ENCODE results near the gene IQGAP2. TPM values are rescaled to one million over a fixed set of nuclear protein-coding genes. Genes with fewer than 3 reads are reported as not detected.
A peak's percentile ranks its signal among the peaks of the same experiment; 100 is the strongest.

IQGAP2 gene
- total RNA-seq, 6 experiments from 2014 or later: 96.4 to 152 (median 123) TPM

DNA sequence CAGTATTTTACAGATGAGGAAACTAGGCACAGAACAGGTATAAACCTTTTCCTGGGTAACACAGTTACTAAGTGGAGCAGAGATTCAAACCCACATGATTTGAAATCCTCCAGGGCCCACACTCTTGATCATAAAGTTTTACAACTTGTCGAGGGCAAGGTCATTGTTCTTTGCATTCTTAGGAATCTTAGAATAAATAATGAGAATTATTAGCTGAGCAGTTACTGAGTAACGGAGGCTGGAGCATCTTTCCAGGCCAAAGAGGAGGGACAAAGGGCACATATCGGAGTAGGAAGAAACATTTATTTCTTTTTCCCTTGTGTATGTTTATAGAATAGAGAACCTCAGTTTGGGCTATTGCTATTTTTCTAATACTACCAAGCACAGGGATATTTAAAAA, 285.8 kb downstream of the IQGAP2 start:
- Histone ChIP-seq H3K9me3 (no peaks in the 10 kb centered on the region), H3K4me1 (peaks cover 0 to 2% (median under 1%) of the 10 kb centered on the region in 4 donors), H3K36me3 (peaks cover 0 to 24% (median 8%) of the 10 kb centered on the region in 4 donors), H3K27me3 (no peaks in the 10 kb centered on the region), H3K4me3 (no peak overlapping the region), H3K27ac (no peak overlapping the region)
- 70% methylated on average over 3 of the region's 3 CpGs for WGBS (ENCODE audit: insufficient coverage, low coverage, low lambda C conversion rate, missing lambda C conversion rate)
- DNase-seq (no peak), ATAC-seq (no peak)
- intact Hi-C loops (cut with DNase I): no loop called here
- no peak for TF ChIP-seq POLR2A (IDR thresholded peaks at IDR 0.05)
- TF ChIP-seq, protein P1, sequence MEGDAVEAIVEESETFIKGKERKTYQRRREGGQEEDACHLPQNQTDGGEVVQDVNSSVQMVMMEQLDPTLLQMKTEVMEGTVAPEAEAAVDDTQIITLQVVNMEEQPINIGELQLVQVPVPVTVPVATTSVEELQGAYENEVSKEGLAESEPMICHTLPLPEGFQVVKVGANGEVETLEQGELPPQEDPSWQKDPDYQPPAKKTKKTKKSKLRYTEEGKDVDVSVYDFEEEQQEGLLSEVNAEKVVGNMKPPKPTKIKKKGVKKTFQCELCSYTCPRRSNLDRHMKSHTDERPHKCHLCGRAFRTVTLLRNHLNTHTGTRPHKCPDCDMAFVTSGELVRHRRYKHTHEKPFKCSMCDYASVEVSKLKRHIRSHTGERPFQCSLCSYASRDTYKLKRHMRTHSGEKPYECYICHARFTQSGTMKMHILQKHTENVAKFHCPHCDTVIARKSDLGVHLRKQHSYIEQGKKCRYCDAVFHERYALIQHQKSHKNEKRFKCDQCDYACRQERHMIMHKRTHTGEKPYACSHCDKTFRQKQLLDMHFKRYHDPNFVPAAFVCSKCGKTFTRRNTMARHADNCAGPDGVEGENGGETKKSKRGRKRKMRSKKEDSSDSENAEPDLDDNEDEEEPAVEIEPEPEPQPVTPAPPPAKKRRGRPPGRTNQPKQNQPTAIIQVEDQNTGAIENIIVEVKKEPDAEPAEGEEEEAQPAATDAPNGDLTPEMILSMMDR (IDR thresholded peaks at IDR 0.05): no peak

DNA sequence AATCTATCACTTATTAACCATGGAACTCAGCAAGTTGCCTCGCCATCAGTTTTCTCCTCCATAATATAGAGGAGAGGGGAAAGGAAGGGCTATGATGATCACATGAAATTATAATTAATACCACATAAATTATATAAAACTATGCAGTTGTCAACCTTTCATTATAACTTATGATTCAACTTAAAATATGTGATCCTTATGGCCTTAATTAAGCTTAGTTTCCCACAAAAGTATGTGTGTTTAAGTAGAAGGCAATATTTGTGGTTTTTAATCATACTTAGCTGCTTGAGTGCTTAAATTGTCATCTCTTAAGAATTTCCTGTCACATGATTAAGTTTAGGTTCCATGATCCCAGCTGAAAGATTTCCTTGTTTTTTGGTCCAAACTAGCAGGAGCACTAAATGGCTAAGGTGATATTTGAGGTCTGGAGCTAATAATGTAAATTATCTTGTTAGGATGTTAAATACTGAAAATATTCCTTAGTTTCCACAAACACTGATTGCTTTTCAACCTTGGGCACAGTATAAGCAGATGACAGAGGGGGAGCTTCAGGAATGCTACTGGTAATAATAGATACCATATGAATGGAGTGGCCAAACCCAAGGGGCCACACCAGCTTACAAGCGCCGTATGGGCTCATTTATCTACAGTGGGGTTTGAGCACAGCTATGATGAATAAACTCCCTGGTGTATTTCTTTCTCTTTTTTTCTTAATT, 286.4 kb downstream of the IQGAP2 start:
- Histone ChIP-seq H3K36me3 (peaks cover 0 to 27% (median 9%) of the 10 kb centered on the region in 4 donors), H3K4me1 (no peaks in the 10 kb centered on the region), H3K4me3 (no peak overlapping the region), H3K27ac (peak overlapping the region in 1 of 3 donors; percentile 24), H3K27me3 (no peaks in the 10 kb centered on the region), H3K9me3 (no peaks in the 10 kb centered on the region)
- DNase-seq (no peak), ATAC-seq (no peak)
- TF ChIP-seq, protein P1 (IDR thresholded peaks at IDR 0.05): no peak
- TF ChIP-seq POLR2A (IDR thresholded peaks at IDR 0.05): no peak
- WGBS (ENCODE audit: insufficient coverage, low coverage, low lambda C conversion rate, missing lambda C conversion rate): 92% methylated on average over 3 of the region's 3 CpGs
- intact Hi-C loops (cut with DNase I): no loop called here

DNA sequence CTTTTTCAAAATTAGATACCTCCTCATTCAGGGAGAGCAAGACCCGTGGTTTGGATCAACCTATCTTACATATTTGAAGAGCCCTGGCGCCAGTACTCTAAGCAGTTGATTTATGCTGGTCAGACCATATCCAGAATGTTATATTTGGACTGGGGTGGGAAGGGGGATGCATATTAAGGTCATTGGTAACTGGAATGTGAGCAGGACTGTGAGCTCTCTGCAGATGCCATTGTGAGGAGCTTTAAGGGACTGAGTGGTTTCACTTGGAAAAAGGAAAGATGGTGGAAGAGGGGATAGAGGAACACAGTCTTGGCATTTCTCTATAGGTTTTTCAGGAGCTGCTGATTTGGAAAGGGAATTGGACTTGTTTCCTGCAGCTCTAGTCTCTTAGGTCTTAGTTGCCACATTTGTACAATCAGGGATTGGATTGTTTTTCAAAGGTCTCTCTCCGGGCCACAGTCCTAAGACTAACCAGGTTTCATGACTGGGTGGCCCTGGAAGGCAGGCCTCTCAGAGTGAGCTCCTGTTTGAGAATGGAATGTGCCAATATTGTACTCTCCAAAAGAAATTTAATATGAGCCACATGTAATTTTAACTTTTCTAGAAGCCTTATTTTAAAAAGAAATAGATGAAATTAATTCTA, 287.1 kb downstream of the IQGAP2 start:
- no peak for DNase-seq
- no peak overlapping the region for H3K4me3 ChIP-seq
- intact Hi-C loops (cut with DNase I): no loop called here
- WGBS (ENCODE audit: insufficient coverage, low coverage, low lambda C conversion rate, missing lambda C conversion rate): 88% methylated on average over 3 of the region's 3 CpGs
- H3K27ac ChIP-seq: peak overlapping the region in 1 of 3 donors; percentile 52
- no peaks in the 10 kb centered on the region for H3K4me1 ChIP-seq
- H3K27me3 ChIP-seq: no peaks in the 10 kb centered on the region
- H3K9me3 ChIP-seq: no peaks in the 10 kb centered on the region
- no peak for ATAC-seq
- no peak for TF ChIP-seq POLR2A (IDR thresholded peaks at IDR 0.05)
- TF ChIP-seq, protein P1 (IDR thresholded peaks at IDR 0.05): no peak
- H3K36me3 ChIP-seq: peaks cover 0 to 27% (median 12%) of the 10 kb centered on the region in 4 donors

DNA sequence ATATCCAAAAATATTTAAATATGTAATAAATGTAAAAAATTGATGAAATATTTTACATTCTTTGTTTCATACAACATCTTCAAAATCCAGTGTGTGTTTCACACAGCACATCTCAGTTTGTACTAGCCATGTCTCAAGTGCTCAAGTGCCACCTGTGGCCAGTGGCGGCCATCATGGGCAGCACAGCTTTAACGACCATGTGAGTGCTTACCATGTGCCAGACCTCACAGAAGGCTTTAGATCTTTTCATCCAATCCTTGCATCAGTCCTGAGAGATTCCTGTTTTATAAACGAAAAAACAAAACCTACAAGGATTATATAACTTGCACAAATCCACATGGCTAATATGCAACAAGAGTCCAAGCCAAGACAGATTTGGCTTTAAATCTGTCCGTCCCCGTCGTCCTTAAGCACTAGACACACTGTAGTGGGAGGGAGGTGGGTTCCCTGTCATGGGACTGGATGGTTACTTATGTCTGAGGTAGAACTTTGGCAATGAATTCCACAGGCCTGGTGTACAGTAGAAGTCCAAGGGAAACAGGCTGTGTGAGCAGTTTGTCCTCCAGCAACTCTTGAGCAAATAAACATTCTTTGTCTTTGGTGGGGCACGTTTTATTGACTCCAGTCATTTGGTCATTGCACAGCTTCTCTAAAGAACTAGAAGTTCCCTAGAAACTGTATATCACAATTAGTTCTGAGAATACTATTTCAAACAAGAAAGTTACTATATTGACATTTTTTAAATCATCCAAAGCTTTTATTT, 287.8 kb downstream of the IQGAP2 start:
- ATAC-seq: peak; percentile 34 to 45 (median 40)
- Histone ChIP-seq H3K4me1 (no peaks in the 10 kb centered on the region), H3K27ac (peak overlapping the region in 2 of 3 donors; percentile 6 to 52), H3K27me3 (no peaks in the 10 kb centered on the region), H3K9me3 (no peaks in the 10 kb centered on the region), H3K36me3 (peaks cover 0 to 34% (median 16%) of the 10 kb centered on the region in 4 donors), H3K4me3 (no peak overlapping the region)
- WGBS (ENCODE audit: insufficient coverage, low coverage, low lambda C conversion rate, missing lambda C conversion rate): 74% methylated on average over 7 of the region's 7 CpGs
- no peak for DNase-seq
- TF ChIP-seq POLR2A (IDR thresholded peaks at IDR 0.05): no peak
- TF ChIP-seq, protein P1 (IDR thresholded peaks at IDR 0.05): no peak
- intact Hi-C loops (cut with DNase I): no loop called here

All from right lobe of liver (tissue), 6 donors.